ENCODE results near the gene NIPBL.

DNA sequence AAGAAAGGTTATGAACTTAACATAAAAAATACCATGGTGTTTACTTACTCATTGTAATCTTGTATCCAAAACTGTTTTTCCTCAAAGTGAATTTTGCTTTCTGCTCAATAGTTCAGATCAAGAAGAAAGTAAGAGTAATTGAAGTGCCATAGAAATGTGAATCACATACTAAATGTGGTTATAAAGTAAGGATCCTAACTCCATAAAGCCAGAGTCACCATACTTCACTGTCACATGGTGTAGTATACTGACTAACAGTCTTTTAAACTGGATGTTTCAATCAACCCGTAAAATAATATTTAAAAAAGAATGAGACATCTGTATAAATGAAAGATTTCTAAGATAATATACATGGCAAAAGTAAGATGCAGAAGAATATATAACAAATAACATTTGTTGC is 72.1 kb downstream of the NIPBL start:
- TF ChIP-seq, protein P1, sequence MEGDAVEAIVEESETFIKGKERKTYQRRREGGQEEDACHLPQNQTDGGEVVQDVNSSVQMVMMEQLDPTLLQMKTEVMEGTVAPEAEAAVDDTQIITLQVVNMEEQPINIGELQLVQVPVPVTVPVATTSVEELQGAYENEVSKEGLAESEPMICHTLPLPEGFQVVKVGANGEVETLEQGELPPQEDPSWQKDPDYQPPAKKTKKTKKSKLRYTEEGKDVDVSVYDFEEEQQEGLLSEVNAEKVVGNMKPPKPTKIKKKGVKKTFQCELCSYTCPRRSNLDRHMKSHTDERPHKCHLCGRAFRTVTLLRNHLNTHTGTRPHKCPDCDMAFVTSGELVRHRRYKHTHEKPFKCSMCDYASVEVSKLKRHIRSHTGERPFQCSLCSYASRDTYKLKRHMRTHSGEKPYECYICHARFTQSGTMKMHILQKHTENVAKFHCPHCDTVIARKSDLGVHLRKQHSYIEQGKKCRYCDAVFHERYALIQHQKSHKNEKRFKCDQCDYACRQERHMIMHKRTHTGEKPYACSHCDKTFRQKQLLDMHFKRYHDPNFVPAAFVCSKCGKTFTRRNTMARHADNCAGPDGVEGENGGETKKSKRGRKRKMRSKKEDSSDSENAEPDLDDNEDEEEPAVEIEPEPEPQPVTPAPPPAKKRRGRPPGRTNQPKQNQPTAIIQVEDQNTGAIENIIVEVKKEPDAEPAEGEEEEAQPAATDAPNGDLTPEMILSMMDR (conservative IDR thresholded peaks at IDR 0.05): no peak
- TF ChIP-seq EZH2 (IDR thresholded peaks at IDR 0.05; ENCODE audit: low read depth): no peak
